Mesodermal cell (in vitro differentiated cells): ENCODE results near the gene PCSK5.

Experiments
- H3K27ac ChIP-seq: 2 replicates; pipeline ENCODE4 v1.7.0; 2013; ENCODE audit warnings: mild to moderate bottlenecking, low read depth, low read length, moderate library complexity; ENCODE audit not compliant: severe bottlenecking
- H3K36me3 ChIP-seq: 2 replicates; pipeline ENCODE4 v1.7.1; 2013; ENCODE audit warnings: mild to moderate bottlenecking, low read length, moderate library complexity; ENCODE audit not compliant: control insufficient read depth, insufficient read depth
- H3K4me1 ChIP-seq: one replicate; pipeline ENCODE4 v1.7.1; 2013; ENCODE audit warnings: mild to moderate bottlenecking, low read length; ENCODE audit not compliant: insufficient read depth, control insufficient read depth, poor library complexity, severe bottlenecking
- H3K4me3 ChIP-seq: 2 replicates; pipeline ENCODE4 v1.7.0; 2013; ENCODE audit warnings: low read length, control low read depth, mild to moderate bottlenecking; ENCODE audit not compliant: insufficient read depth, poor library complexity, severe bottlenecking; ENCODE audit errors: extremely low read depth
- H3K9me3 ChIP-seq: 2 replicates; pipeline ENCODE4 v1.7.1; 2013; ENCODE audit warnings: mild to moderate bottlenecking, low read length, moderate library complexity; ENCODE audit not compliant: control insufficient read depth
- WGBS, 2 experiments: methylation state at CpG; one replicate each; pipeline ENCODE4 v1.1.5; 2013; ENCODE audit warnings: missing lambda C conversion rate in 2 of 2; ENCODE audit not compliant: insufficient coverage in 2 of 2; 5-methylcytosine and 5-hydroxymethylcytosine counted together

Gene PCSK5

GRCh38 chr9:76194896-76195295 lies 304.4 kb downstream of the PCSK5 start:
- 89 to 90% methylated on average over 3 of the region's 3 CpGs for WGBS, 2 experiments
- H3K4me1 ChIP-seq = no peaks in the 10 kb centered on the region
- H3K27ac ChIP-seq = no peak overlapping the region
- no peaks in the 10 kb centered on the region for H3K9me3 ChIP-seq
- peaks cover 15% of the 10 kb centered on the region for H3K36me3 ChIP-seq
- no peak overlapping the region for H3K4me3 ChIP-seq

GRCh38 chr9:76198336-76198735 lies 307.9 kb downstream of the PCSK5 start:
- Histone ChIP-seq H3K4me3 (no peak overlapping the region), H3K36me3 (peaks cover 2% of the 10 kb centered on the region), H3K4me1 (no peaks in the 10 kb centered on the region), H3K27ac (no peak overlapping the region), H3K9me3 (no peaks in the 10 kb centered on the region)
- 83% methylated on average over 1 of the region's 2 CpGs; no CpG with 5 or more reads in 1 of the 2 experiments for WGBS, 2 experiments

GRCh38 chr9:76200315-76200714 lies 309.8 kb downstream of the PCSK5 start:
- no peak overlapping the region for H3K4me3 ChIP-seq
- H3K9me3 ChIP-seq = no peaks in the 10 kb centered on the region
- 79 to 84% methylated on average over 3 to 4 of the region's 5 CpGs for WGBS, 2 experiments
- no peak overlapping the region for H3K27ac ChIP-seq
- no peaks in the 10 kb centered on the region for H3K4me1 ChIP-seq
- H3K36me3 ChIP-seq = no peaks in the 10 kb centered on the region

- 85 to 93% methylated on average over 2 to 4 of the region's 4 CpGs for WGBS, 2 experiments
- Histone ChIP-seq H3K4me1 (no peaks in the 10 kb centered on the region), H3K9me3 (no peaks in the 10 kb centered on the region), H3K4me3 (no peak overlapping the region), H3K36me3 (no peaks in the 10 kb centered on the region), H3K27ac (no peak overlapping the region)
Measured at GRCh38 chr9:76200745-76201144, 310.3 kb downstream of the PCSK5 start.

GRCh38 chr9:76203373-76203772 lies 312.9 kb downstream of the PCSK5 start:
- WGBS, 2 experiments = 100% methylated on average over 1 of the region's 3 CpGs; no CpG with 5 or more reads in 1 of the 2 experiments
- no peak overlapping the region for H3K27ac ChIP-seq
- no peaks in the 10 kb centered on the region for H3K36me3 ChIP-seq
- no peak overlapping the region for H3K4me3 ChIP-seq
- no peaks in the 10 kb centered on the region for H3K9me3 ChIP-seq
- H3K4me1 ChIP-seq = peaks cover 6% of the 10 kb centered on the region

- no CpG with 5 or more reads among the region's 1 CpG for WGBS, 2 experiments
- peaks cover 6% of the 10 kb centered on the region for H3K4me1 ChIP-seq
- no peak overlapping the region for H3K4me3 ChIP-seq
- no peaks in the 10 kb centered on the region for H3K36me3 ChIP-seq
- H3K27ac ChIP-seq = no peak overlapping the region
- no peaks in the 10 kb centered on the region for H3K9me3 ChIP-seq
Measured at GRCh38 chr9:76206821-76207220, 316.3 kb downstream of the PCSK5 start.

- Histone ChIP-seq H3K4me3 (no peak overlapping the region), H3K9me3 (no peaks in the 10 kb centered on the region), H3K36me3 (no peaks in the 10 kb centered on the region), H3K4me1 (peaks cover 24% of the 10 kb centered on the region), H3K27ac (no peak overlapping the region)
- 77 to 89% methylated on average over 1 to 2 of the region's 3 CpGs for WGBS, 2 experiments
Measured at GRCh38 chr9:76213751-76214150, 323.3 kb downstream of the PCSK5 start.

- no peaks in the 10 kb centered on the region for H3K9me3 ChIP-seq
- H3K36me3 ChIP-seq = no peaks in the 10 kb centered on the region
- H3K4me1 ChIP-seq = peaks cover 31% of the 10 kb centered on the region
- WGBS, 2 experiments = 38 to 44% methylated on average over 1 of the region's 1 CpG
- peak overlapping the region; percentile 13 for H3K27ac ChIP-seq
- no peak overlapping the region for H3K4me3 ChIP-seq
Measured at GRCh38 chr9:76215066-76215465, 324.6 kb downstream of the PCSK5 start.

- 100% methylated on average over 2 of the region's 2 CpGs for WGBS, 2 experiments
- Histone ChIP-seq H3K9me3 (no peaks in the 10 kb centered on the region), H3K36me3 (no peaks in the 10 kb centered on the region), H3K4me1 (peaks cover 31% of the 10 kb centered on the region), H3K4me3 (no peak overlapping the region), H3K27ac (no peak overlapping the region)
Measured at GRCh38 chr9:76216161-76216649, 325.7 kb downstream of the PCSK5 start.

GRCh38 chr9:76218117-76218885 lies 327.8 kb downstream of the PCSK5 start:
- Histone ChIP-seq H3K27ac (no peak overlapping the region), H3K36me3 (no peaks in the 10 kb centered on the region), H3K4me3 (no peak overlapping the region), H3K4me1 (peaks cover 31% of the 10 kb centered on the region), H3K9me3 (no peaks in the 10 kb centered on the region)
- WGBS, 2 experiments = 87 to 92% methylated on average over 8 to 9 of the region's 9 CpGs

GRCh38 chr9:76218886-76219445 lies 328.5 kb downstream of the PCSK5 start:
- no peak overlapping the region for H3K4me3 ChIP-seq
- H3K9me3 ChIP-seq = no peaks in the 10 kb centered on the region
- H3K27ac ChIP-seq = no peak overlapping the region
- WGBS, 2 experiments = 72 to 91% methylated on average over 4 to 9 of the region's 9 CpGs
- H3K4me1 ChIP-seq = peaks cover 31% of the 10 kb centered on the region
- no peaks in the 10 kb centered on the region for H3K36me3 ChIP-seq
